NK-92 (cell line): ENCODE data around the gene CAPN9.
"Not testable (repeated sequence)": the region's sequence is repeated elsewhere in the genome, so short reads cannot be mapped to it uniquely, and the experiment has no call there.

Source experiments
- DNase-seq: peaks from one replicate; lab custom pipeline; 2025; ENCODE audit not compliant: unreplicated experiment; lab: John Stamatoyannopoulos, UW

The CAPN9 gene

DNA sequence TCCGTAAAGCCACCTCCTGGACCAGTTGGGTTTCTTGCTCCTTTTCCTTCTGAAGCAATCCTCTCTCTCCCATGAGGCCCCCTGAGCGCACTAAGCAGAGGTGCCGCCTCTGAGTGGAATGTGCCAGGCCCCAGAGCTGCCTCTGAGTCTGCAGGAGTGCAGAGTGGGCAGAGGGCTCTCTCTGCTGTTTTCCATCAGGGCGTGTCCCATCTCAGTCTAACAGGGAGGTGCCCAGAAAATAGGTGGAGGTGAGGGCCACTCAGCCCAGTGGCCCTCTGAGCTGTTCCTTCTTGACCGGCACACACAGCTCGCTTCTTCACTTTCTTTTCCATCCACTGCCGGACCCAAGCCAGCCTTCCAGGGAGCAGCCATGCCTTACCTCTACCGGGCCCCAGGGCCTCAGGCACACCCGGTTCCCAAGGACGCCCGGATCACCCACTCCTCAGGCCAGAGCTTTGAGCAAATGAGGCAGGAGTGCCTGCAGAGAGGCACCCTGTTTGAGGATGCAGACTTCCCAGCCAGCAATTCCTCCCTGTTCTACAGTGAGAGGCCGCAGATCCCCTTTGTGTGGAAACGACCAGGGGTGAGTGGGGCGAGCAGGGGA is at the start of gene CAPN9:
CAPN9 (plus strand) TSS at position 262 of the 604 bp plus-strand sequence; CDS start at position 371, 109 bp downstream.
- DNase-seq, result no peak

GRCh38 chr1:230698130-230698529 is 49.1 kb upstream of the CAPN9 start:
- no peak for DNase-seq

DNA sequence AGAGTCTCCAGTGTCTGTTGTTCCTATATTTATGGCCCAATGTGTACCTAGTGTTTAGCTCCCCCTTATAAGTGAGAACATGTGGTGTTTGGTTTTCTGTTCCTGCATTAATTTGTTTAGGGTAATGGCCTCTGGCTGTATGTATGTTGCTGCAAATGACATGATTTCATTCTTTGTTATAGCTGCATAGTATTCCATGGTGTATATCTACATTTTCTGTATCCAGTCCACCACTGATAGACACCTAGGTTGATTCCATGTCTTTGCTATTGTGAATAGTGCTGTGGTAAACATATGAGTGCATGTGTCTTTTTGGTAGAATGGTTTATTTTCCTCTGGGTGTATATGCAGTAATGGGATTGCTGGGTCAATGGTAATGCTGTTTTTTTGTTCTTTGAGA is 48.2 kb upstream of the CAPN9 start:
- DNase-seq, result not testable (repeated sequence)

DNA sequence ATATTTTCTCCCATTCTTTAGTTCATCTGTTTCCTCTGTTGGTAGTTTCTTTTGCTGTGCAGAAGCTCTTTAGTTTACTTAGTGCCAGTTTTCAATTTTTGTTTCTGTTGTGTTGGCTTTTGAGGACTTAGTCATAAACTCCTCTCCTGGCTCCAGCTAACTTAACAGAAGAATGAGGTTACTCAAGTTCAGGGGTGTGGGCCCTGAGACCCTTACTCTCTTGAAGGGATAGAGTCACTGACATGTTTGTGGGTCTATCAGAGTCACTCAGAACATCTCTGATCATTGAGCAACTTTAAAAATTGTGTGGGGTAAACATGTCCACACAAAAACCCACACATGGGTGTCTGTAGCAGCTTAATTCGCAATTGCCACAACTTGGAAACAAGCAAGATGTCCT is 47.5 kb upstream of the CAPN9 start:
- no peak for DNase-seq

GRCh38 chr1:230700132-230700531 is 47.1 kb upstream of the CAPN9 start:
- no peak for DNase-seq

- DNase-seq, result no peak
Measured at GRCh38 chr1:230701434-230701833, 45.8 kb upstream of the CAPN9 start.

DNA sequence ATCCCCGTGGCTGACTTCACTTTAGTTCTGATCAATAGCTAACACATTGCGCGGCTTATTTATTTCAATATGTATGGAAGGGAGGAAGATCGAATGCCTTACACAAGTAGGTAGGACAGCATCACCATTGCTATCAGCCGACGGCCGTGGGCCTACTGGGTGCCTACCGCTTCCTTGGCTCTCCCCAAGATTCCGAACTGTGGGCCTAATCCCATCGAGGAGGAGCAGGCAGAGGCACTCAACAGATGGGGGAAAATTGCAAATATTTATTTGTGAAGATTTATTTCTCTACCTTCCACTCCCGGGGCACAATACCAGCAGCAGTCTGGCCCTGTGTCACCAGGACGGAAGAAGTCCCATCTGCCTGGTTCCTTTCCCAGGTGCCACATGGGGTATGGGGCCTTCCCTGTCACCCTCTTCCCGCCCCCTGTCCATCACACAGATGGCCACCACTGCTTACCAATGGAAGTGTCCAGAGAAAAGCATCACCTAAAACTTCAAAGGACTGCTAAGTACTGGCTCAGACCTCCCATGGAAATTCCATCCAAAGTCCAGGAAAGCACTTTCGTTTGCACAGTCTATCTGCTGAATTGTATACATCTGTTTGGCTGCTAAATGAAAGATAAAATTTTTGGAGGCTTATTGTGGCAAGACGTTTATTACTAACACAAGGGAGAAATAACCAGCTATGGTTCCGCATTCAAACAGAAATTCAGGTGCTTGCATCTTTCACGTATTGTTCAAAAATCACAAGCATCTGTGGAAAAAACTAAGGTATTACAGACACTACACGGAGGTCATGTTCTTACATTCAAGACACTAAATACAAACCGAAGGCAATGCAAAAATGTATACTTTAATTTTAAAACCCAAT is 45.1 kb upstream of the CAPN9 start:
- no peak for DNase-seq

GRCh38 chr1:230702934-230703678 is 44.1 kb upstream of the CAPN9 start:
- no peak for DNase-seq

DNA sequence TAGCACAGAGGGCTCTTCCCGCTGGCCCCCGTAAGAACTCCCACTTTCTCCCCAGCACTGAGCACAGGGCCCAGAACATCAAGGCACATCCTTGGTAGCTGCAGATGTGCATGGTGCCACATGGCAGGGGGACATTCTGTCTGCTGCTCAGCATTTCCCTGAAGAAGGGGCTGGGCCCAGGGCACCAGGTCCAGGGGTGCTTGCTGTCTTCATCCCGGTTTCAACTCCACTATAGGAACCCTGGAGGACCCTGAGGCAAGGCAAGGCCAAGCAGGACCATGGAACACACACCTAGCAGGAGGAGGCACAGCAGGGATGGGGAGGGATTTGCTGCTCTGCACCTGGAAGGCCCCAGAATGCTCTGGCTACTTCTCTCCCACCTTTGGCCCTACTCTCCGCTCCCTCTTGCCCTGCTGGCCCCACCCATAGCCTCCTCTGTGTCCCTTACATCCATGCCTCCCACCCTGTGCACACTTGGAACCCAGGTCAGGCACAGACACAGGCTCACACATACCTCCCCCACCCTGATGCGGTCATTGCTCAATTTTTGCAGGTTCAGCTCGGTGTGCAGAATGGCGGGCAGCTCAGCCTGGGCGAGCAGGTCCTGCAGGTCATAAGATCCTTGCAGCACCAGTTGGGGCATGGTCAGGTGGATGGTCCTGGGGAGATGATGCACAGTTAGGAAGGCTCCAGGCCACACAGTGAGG is 43.4 kb upstream of the CAPN9 start:
- DNase-seq, result no peak

DNA sequence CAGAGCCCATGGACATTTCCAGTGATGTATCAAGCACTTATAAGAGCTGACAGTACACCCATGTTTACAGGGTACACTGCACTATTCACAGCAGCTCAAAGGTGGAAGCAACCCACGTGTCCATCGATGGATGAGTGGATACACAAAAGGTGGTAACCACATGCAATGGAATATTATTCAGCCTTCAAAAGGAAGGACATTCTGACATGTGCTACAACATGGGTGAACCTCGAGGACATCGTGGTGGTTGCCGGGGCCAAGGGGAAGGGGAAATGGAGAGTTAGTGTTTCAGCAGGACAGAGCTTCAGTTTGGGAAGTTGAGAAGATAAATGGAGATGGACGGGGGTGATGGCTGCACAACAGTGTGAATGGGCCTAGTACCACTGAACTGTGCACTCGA is 42.4 kb upstream of the CAPN9 start:
- no peak for DNase-seq

GRCh38 chr1:230705289-230706019 is 41.7 kb upstream of the CAPN9 start:
- DNase-seq, result no peak

DNA sequence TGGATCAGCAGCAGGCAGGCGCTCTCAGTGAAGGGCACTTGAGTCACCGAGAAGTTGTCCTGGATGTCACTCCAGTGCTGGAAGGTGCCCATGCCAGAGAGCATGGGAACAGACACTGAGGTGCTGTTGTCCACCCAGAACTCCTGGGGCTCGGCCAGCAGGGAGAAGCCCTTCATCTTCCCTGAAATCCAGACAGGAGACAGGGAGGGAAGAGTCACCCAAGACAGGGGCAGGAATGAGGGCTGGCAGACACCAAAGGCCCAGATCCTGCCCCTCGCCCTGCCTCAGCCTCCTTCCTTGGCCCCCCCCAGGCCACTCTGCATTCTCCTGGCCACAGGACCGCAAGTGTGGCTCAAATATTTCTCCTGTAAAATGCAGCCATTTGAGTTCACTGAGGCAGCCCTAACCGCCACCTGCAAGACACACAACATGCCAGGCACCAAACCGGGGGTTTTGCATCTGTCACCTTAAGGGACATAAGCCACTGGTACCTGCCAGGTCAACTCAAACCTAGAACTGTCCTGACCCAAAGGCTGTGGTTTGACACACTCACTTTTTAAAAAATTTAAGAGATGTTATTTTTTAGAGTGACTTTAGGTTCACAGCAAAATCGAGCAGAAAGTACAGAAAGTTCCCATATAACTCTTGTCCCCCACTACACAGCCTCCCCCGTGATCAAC is 41.0 kb upstream of the CAPN9 start:
- no peak for DNase-seq

GRCh38 chr1:230706887-230707731 is 40.1 kb upstream of the CAPN9 start:
- no peak for DNase-seq

DNA sequence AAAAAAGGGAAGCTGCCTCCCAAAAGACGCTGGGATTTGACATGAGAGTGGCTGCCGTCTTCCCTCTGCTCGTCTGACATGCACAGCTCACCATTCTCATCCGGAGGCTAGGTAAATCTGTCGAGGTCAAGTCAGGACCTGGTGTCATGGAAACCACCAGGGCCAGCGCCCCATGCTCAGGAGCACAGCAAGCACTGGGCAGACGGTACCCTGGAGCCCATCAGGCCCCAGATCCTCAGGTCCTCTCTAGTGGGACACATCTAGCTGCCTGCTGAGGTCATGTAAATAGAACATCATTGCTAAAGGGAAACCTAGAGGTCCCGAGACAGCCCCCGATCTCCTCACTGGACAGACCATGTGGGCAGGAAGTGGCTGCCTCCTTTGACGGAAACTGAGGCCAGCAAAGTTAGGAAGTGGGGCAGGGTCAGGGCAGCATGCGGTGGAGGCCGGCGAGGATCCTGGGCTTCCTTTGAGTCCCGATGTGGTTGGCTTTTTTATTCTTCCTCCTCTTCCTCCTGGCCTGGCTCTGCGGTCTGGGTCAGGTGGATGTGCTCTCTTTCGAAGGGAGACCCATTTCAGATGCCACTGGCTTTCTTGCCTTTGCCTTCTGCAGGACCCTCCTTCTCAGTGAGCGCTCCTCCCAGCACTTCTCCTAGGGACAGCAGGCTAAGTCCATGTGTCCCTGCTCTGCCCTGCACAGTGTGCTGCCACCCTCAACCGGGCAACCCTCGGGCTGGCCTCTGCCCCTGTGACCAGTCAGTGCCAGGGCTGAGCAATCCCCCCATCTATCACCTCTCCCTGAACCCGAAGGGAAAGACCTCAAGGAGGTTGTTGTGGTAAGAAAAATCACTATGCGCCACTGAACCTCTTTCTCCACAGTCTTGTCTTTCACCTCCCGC is 39.2 kb upstream of the CAPN9 start:
- DNase-seq, result no peak

DNA sequence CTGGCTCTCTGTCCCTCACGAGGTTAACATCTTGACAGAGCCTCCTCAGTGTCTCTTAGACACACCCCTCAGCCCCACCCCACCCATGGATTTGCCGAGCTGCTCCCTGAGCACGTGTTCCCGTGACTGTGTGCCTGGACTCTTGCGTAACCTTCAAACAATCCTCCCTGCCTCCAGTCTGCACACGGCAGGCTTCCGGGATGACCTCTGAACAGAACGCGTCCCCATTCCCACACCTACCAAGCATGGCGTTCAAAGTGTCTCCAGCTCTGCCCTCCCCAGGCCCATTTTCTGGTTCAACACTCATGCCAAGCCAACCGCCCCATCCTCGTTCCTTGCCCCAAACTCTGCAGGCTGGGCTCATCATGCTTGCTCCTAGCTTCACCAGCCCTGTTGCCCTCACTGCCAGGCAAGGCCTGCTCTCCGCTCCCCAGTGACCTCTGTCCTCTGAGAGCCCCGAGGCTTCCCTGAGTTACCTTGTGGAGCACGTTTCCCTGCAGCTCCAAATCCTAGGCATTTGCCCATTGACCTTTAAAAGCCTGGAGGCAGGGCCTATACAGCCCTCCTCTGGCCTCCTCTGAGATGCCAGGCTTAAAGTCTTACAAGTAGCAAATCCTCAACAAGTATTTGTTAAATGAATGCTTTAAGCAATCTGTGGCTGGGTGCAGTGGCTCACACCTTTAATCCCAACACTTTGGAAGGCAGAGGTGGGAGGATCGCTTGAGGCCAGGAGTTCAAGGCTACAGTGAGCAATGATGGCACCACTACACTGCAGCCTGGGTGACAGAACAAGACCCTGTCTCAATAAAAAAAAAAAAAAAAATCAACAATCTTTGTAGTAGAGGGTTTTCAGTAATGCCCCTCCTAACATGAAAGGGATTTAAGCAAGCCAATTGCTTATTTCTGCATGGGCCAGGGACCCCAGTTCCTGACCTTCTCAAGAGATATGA is 38.3 kb upstream of the CAPN9 start:
- DNase-seq, result no peak

DNA sequence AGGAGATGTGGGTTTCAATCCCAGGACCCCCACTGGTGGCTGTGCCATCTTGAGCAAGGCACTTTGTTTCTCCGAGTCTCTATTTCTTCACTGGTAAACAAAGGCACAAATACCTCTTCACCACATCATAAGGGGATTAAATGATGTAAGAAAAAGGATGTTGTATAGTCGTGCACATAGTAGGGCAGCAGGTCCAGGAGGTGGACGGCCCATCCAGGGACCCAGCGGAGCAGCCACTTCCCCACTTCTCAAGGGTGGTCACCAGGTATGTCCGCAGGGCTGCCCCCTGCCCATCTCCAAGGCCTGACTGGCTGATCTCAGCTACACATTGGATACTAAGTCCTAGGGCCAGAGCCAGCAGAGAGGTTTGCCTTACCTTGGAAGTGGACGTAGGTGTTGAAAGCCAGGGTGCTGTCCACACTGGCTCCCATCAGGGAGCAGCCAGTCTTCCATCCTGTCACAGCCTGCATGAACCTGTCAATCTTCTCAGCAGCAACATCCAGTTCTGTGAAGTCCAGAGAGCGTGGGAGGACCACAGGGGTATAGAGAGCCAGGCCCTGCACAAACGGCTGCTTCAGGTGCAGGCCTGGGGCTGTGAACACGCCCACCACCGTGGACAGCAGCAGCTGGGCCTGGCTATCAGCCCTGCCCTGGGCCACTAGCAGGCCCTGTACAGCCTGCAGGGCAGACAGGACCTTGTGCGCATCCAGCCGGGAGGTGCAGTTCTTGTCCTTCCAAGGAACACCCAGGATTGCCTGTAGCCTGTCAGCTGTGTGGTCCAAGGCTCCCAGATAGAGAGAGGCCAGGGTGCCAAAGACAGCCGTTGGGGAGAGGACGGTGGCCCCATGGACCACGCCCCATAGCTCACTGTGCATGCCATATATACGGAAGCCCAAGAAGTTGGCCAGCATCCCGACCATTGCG is 37.3 kb upstream of the CAPN9 start:
- DNase-seq, result no peak
